ENCODE data around the gene PRPF4.

PRPF4 gene

DNA sequence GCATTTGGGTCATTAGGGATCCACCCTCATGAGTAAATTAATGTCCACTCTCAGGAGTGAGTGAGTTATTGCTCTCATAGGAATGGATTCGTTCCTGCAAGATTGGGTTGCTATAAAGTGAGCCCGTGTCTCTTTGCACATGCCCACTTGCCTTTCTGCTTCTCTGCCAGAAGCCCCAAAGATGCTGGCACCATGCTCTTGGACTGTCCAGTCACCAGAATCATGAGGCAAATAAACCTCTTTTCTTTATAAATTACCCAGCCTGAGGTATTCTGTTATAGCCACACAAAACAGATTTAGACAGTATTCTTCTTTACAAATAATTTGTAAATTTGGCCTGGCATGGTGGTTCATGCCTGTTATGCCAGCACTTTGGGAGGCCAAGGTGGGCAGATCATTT is 24.7 kb upstream of the PRPF4 start:
- Histone ChIP-seq H4K20me1 (ENCODE audit: insufficient read depth, low read length) (no peaks in the 10 kb centered on the region), H3K4me1 (ENCODE audit: low read length) (peaks cover 4% of the 10 kb centered on the region; the same call in 1 of the 2 replicates)

DNA sequence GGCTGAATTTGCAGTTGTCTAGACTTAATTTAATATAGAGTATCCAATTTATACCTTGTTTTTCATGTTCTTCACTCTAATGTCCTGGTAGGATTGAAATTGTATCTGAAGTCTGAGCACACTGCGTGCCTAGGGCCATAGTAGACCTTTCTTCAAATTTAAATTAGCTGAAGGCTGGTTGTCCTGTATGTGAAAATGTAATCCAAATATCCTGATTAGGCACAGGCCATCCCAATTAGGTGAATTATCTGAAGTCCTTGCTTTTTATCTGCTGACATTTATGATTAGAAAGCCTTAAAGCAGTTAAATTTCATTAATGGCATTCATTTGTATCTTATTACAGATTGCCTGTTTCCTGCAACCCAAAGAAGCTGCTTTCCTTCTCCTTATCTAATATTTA is 20.5 kb upstream of the PRPF4 start:
- Histone ChIP-seq H3K27me3 (replicated peaks; ENCODE audit: insufficient read depth, low read length) (no peaks in the 10 kb centered on the region), H3K4me2 (ENCODE audit: low read depth, low read length) (no peak overlapping the region), H3K79me2 (ENCODE audit: low read length) (no peaks in the 10 kb centered on the region), H3K9me3 (replicated peaks; ENCODE audit: insufficient read depth, low read length) (no peaks in the 10 kb centered on the region), H3K9ac (ENCODE audit: low read length) (no peak overlapping the region), H3K4me1 (ENCODE audit: low read length) (no peaks in the 10 kb centered on the region), H3F3A (ENCODE audit: insufficient read depth, low read length) (no peaks in the 10 kb centered on the region), H3K36me3 (replicated peaks; ENCODE audit: insufficient read depth, low read length) (no peaks in the 10 kb centered on the region), H2AFZ (ENCODE audit: low read length) (no peak overlapping the region), H3K9me2 (replicated peaks; ENCODE audit: insufficient read depth, low read length) (no peaks in the 10 kb centered on the region), H4K20me1 (ENCODE audit: insufficient read depth, low read length) (no peaks in the 10 kb centered on the region), H3K4me3 (ENCODE audit: low read length) (no peak overlapping the region), H3K27ac (ENCODE audit: low read length) (no peak overlapping the region)
- TF ChIP-seq, protein P1, sequence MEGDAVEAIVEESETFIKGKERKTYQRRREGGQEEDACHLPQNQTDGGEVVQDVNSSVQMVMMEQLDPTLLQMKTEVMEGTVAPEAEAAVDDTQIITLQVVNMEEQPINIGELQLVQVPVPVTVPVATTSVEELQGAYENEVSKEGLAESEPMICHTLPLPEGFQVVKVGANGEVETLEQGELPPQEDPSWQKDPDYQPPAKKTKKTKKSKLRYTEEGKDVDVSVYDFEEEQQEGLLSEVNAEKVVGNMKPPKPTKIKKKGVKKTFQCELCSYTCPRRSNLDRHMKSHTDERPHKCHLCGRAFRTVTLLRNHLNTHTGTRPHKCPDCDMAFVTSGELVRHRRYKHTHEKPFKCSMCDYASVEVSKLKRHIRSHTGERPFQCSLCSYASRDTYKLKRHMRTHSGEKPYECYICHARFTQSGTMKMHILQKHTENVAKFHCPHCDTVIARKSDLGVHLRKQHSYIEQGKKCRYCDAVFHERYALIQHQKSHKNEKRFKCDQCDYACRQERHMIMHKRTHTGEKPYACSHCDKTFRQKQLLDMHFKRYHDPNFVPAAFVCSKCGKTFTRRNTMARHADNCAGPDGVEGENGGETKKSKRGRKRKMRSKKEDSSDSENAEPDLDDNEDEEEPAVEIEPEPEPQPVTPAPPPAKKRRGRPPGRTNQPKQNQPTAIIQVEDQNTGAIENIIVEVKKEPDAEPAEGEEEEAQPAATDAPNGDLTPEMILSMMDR (IDR thresholded peaks at IDR 0.05; ENCODE audit: low read length), result no peak
- TF ChIP-seq EZH2phosphoT487 (IDR thresholded peaks at IDR 0.05; ENCODE audit: low read length) (no peak), EZH2 (optimal IDR thresholded peaks at IDR 0.05; ENCODE audit: low read depth, low read length) (no peak)
- DNase-seq, result no peak

More for the DNA sequence above, 24.7 kb upstream of the PRPF4 start:
- H3K27me3 ChIP-seq (replicated peaks; ENCODE audit: insufficient read depth, low read length), result no peaks in the 10 kb centered on the region
- H3K27ac ChIP-seq (ENCODE audit: low read length), result no peak overlapping the region
- no peak overlapping the region for H2AFZ ChIP-seq (ENCODE audit: low read length)
- H3K4me2 ChIP-seq (ENCODE audit: low read depth, low read length), result no peak overlapping the region
- TF ChIP-seq, protein P1 (IDR thresholded peaks at IDR 0.05; ENCODE audit: low read length), result no peak
- TF ChIP-seq EZH2phosphoT487 (IDR thresholded peaks at IDR 0.05; ENCODE audit: low read length) (no peak), EZH2 (optimal IDR thresholded peaks at IDR 0.05; ENCODE audit: low read depth, low read length) (no peak)
- no peaks in the 10 kb centered on the region for H3K79me2 ChIP-seq (ENCODE audit: low read length)
- H3K9ac ChIP-seq (ENCODE audit: low read length), result no peak overlapping the region
- no peak overlapping the region for H3K4me3 ChIP-seq (ENCODE audit: low read length)
- no peak for DNase-seq
- no peaks in the 10 kb centered on the region for H3K9me2 ChIP-seq (replicated peaks; ENCODE audit: insufficient read depth, low read length)
- H3K9me3 ChIP-seq (replicated peaks; ENCODE audit: insufficient read depth, low read length), result no peaks in the 10 kb centered on the region
- no peaks in the 10 kb centered on the region for H3K36me3 ChIP-seq (replicated peaks; ENCODE audit: insufficient read depth, low read length)
- H3F3A ChIP-seq (ENCODE audit: insufficient read depth, low read length), result no peaks in the 10 kb centered on the region

DNA sequence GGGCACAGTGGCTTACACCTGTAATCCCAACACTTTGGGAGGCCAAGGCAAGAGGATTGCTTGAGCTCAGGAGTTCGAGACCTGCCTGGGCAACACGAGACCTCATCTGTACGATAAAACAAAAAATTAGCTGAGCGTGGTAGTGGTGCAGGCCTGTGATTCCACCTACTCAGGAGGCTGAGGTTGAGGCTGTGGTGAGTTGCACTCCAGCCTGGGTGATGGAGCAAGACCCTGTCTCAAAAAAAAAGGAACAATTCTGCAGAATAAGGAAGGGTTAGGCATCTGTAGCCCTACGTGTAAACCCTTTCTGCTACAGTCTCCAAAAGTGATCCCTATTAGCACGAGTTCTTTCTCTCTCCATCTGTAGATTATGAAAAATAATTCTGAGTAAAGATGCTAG is 20.0 kb upstream of the PRPF4 start:
- no peak for DNase-seq
- Histone ChIP-seq H3K4me2 (ENCODE audit: low read depth, low read length) (no peak overlapping the region), H3K27ac (ENCODE audit: low read length) (no peak overlapping the region), H3K79me2 (ENCODE audit: low read length) (no peaks in the 10 kb centered on the region), H4K20me1 (ENCODE audit: insufficient read depth, low read length) (no peaks in the 10 kb centered on the region), H3F3A (ENCODE audit: insufficient read depth, low read length) (no peaks in the 10 kb centered on the region), H3K9ac (ENCODE audit: low read length) (no peak overlapping the region), H3K36me3 (replicated peaks; ENCODE audit: insufficient read depth, low read length) (no peaks in the 10 kb centered on the region), H2AFZ (ENCODE audit: low read length) (no peak overlapping the region), H3K27me3 (replicated peaks; ENCODE audit: insufficient read depth, low read length) (no peaks in the 10 kb centered on the region), H3K4me1 (ENCODE audit: low read length) (no peaks in the 10 kb centered on the region), H3K4me3 (ENCODE audit: low read length) (no peak overlapping the region), H3K9me2 (replicated peaks; ENCODE audit: insufficient read depth, low read length) (no peaks in the 10 kb centered on the region), H3K9me3 (replicated peaks; ENCODE audit: insufficient read depth, low read length) (no peaks in the 10 kb centered on the region)
- TF ChIP-seq, protein P1 (IDR thresholded peaks at IDR 0.05; ENCODE audit: low read length), result no peak
- TF ChIP-seq EZH2phosphoT487 (IDR thresholded peaks at IDR 0.05; ENCODE audit: low read length) (no peak), EZH2 (optimal IDR thresholded peaks at IDR 0.05; ENCODE audit: low read depth, low read length) (no peak)

All from MM.1S (cell line).